ENCODE results near the gene CRISPLD2.

CRISPLD2 gene

DNA sequence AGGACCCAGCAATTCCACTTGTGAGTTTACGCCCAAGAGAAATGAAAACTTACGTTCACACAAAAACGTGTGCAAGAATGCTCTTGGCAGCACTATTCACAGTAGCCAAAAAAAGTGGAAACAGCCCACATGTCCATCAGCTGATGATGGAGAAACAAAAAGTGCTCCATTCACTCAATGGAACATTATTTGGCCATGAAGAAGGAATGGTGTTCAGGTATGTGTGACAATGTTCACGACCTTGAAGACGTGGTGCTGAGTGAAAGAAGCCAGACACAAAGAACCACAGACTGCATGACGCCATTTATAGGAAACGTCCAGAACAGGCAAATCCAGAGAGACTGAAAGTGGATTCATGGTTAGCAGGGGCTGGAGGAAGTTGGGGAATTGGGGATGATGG lies 106.7 kb downstream of the CRISPLD2 start:
- Histone ChIP-seq H3K9ac (ENCODE audit: low read depth in 1 of 2, low read length in 2 of 2) (no peak overlapping the region), H3K27me3 (ENCODE audit: control insufficient read depth in 1 of 2, insufficient read depth in 2 of 2, low read length in 2 of 2) (no peaks in the 10 kb centered on the region), H3K4me1 (ENCODE audit: control insufficient read depth in 1 of 2, insufficient read depth in 2 of 2, low read length in 2 of 2) (peaks cover 18% of the 10 kb centered on the region in 2 donors)

DNA sequence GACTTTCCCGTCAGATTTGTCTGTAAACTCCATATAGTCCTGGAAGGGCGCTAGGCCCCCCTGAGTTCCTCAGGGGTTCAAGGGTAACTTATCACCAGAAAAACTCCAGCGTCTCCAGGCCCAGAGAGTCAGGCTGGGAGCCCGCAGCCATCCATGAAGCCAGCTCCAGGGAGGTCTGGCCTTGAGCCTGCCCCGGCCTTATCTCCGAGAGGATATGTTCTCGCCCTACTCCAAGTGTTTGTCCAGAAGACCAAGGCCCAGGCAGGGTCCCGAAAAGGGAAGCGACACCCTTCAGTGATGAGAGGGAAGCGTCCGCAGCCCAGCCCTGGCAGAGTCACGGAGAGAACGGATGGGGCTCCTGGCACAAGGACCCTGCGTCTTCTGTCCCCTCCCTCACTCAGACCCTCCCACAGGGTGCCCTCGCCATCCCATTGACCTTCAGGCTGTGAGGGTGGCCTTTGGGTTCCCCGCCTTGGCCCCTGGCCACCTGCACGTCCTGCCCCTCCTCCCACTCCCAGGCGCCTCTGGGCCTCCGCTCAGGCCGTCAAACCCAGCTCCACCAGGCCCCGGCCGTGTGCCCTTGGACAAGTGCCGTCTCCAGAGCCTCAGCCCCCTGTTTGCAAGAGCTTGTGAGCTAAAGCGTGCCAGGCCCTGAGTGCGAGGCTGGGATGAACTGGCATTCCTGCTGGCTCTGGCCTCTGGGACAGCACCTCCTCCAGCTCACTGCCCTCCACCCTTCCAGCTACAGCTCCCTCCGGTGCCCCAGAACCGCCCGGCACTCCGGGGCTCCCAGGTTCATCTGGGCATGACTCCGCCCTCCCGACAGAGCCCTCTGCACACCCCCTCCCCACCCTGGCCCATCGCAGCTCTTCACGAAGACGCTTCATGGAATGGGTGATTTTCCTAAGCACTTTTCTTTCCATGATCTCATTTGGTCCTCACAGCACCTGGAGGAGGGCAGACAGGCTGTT lies 108.1 kb downstream of the CRISPLD2 start:
- Histone ChIP-seq H3K4me3 (ENCODE audit: low read depth in 1 of 2, low read length in 2 of 2) (no peak overlapping the region), H3K36me3 (ENCODE audit: control insufficient read depth in 1 of 2, insufficient read depth in 2 of 2, low read length in 2 of 2) (no peaks in the 10 kb centered on the region), H3K27me3 (ENCODE audit: control insufficient read depth in 1 of 2, insufficient read depth in 2 of 2, low read length in 2 of 2) (no peaks in the 10 kb centered on the region), H3K9me3 (ENCODE audit: control insufficient read depth in 1 of 2, low read length in 2 of 2) (no peaks in the 10 kb centered on the region), H3K4me1 (ENCODE audit: control insufficient read depth in 1 of 2, insufficient read depth in 2 of 2, low read length in 2 of 2) (peaks cover 18% of the 10 kb centered on the region in 2 donors), H3K27ac (ENCODE audit: low read depth, low read length) (no peak overlapping the region), H3K9ac (ENCODE audit: low read depth in 1 of 2, low read length in 2 of 2) (no peak overlapping the region)

More for the DNA sequence above, 106.7 kb downstream of the CRISPLD2 start:
- Histone ChIP-seq H3K9me3 (ENCODE audit: control insufficient read depth in 1 of 2, low read length in 2 of 2) (no peaks in the 10 kb centered on the region), H3K4me3 (ENCODE audit: low read depth in 1 of 2, low read length in 2 of 2) (no peak overlapping the region), H3K27ac (ENCODE audit: low read depth, low read length) (no peak overlapping the region), H3K36me3 (ENCODE audit: control insufficient read depth in 1 of 2, insufficient read depth in 2 of 2, low read length in 2 of 2) (no peaks in the 10 kb centered on the region)

DNA sequence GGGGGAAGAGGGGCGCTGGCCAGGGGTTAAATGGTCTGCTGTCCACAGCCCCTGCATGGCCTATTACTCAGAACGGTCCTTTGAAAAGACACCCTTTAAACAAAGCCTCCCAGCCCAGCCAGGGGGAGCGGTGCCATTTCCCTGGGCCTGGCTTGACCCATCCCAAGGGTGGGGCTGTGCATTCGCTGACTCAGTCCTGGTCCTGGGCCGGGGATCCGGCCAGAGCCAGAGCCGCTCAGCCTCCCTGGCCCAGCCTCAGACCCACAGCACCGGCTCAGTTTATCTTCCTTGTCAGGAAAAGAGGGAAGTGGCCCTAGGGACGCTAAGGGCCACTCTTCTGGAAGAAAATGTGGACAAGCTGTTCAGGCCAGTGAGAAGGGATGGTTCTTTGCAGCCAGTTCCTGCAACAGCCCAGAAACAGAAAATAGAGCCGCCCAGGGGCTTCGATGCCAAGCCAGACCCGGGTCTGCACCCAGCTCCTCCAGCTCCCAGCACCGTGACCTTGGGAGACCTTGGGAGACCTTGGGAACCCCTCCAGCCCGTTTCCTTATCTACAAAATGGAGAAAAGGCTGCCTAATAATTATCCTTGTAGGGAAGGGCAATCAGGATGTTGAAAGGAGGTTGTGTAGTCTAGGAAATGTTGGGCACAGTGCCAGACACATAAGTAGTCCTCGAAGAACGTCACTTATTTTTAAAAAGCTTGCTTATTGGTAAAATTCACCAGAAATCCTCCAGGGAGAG lies 109.1 kb downstream of the CRISPLD2 start:
- Histone ChIP-seq H3K9me3 (ENCODE audit: control insufficient read depth in 1 of 2, low read length in 2 of 2) (no peaks in the 10 kb centered on the region), H3K9ac (ENCODE audit: low read depth in 1 of 2, low read length in 2 of 2) (no peak overlapping the region), H3K27ac (ENCODE audit: low read depth, low read length) (peak overlapping the region; percentile 17), H3K4me1 (ENCODE audit: control insufficient read depth in 1 of 2, insufficient read depth in 2 of 2, low read length in 2 of 2) (peaks cover 18% of the 10 kb centered on the region in 2 donors), H3K36me3 (ENCODE audit: control insufficient read depth in 1 of 2, insufficient read depth in 2 of 2, low read length in 2 of 2) (no peaks in the 10 kb centered on the region), H3K27me3 (ENCODE audit: control insufficient read depth in 1 of 2, insufficient read depth in 2 of 2, low read length in 2 of 2) (no peaks in the 10 kb centered on the region), H3K4me3 (ENCODE audit: low read depth in 1 of 2, low read length in 2 of 2) (no peak overlapping the region)

DNA sequence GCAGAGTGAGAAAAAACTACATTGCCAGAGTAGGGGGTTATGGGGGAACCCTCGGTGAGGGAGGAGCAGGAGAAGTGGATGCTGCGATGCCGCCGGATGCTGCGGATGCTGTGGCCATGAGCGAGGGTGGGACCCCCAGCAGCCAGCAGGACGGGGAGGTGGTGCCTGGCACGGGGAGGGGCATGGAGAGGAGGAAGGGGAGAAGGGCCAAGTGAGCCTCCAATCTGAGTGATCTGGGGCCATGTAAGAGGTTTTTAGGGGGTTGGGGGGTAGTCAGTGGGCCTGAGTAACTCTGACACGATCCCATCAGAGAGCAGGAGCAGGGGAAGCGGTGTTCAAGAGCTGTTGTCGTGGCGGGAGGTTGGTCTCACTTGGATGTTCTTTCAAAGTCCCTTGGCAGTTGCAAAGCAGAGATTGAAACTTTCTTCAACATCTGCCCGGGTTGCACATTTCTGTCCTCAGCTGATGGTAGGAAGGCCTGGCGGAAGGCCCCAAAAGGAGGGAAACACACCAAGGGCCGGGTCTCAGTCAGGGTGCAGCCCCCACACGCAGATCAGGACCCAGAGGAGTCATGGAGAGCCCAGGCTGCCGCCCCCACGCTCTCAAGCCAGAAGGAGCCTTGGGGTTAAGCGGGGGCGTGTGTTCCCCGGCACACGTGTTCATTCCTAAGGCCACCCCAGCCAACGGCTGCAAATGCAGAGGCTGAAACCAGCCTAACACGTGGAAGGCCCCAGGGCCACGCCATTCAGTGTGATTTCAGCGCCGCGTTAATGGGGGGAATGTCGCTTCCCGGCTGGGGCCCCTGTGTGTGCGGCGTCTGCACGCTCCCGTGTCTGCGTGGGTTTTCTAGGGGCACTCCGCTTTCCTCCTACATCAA lies 109.9 kb downstream of the CRISPLD2 start:
- H3K4me3 ChIP-seq (ENCODE audit: low read depth in 1 of 2, low read length in 2 of 2), result no peak overlapping the region
- peaks cover 12 to 18% of the 10 kb centered on the region in 2 donors for H3K4me1 ChIP-seq (ENCODE audit: control insufficient read depth in 1 of 2, insufficient read depth in 2 of 2, low read length in 2 of 2)
- H3K36me3 ChIP-seq (ENCODE audit: control insufficient read depth in 1 of 2, insufficient read depth in 2 of 2, low read length in 2 of 2), result no peaks in the 10 kb centered on the region
- no peaks in the 10 kb centered on the region for H3K27me3 ChIP-seq (ENCODE audit: control insufficient read depth in 1 of 2, insufficient read depth in 2 of 2, low read length in 2 of 2)
- H3K9me3 ChIP-seq (ENCODE audit: control insufficient read depth in 1 of 2, low read length in 2 of 2), result no peaks in the 10 kb centered on the region
- no peak overlapping the region for H3K9ac ChIP-seq (ENCODE audit: low read depth in 1 of 2, low read length in 2 of 2)
- H3K27ac ChIP-seq (ENCODE audit: low read depth, low read length), result peak overlapping the region; percentile 17

DNA sequence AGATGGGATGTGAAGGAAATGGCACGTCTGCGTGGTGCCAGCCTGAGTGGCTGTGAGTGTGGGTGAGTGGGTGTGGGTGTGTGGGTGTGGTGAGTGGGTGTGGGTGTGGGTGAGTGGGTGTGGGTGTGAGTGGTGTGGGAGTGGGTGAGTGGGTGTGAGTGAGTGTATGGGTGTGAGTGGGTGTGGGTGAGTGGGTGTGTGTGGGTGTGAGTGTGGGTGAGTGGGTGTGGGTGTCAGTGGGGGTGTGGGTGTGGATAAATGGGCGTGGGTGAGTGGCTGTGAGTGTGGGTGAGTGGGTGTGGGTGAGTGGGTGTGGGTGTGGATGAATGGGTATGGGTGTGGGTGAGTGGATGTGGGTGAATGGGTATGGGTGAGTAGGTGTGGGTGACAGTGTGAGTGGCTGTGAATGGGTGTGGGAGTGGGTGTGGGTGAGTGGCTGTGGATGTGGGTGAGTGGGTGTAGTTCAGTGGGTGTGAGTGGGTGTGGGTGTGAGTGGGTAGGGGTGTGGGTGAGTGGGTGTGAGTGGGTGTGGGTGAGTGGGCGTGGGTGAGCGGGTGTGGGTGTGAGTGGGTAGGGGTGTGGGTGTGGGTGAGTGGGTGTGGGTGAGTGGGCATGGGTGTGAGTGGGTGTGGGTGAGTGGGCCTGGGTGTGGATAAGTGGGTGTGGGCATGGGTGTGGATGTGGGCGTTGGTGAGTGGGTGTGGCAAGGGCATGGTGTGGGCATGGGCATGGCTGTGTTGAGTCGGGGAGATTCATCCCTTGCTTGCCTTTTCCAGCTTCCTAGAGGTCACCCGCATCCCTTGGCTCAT lies 110.7 kb downstream of the CRISPLD2 start:
- H3K27ac ChIP-seq (ENCODE audit: low read depth, low read length), result no peak overlapping the region
- H3K4me1 ChIP-seq (ENCODE audit: control insufficient read depth in 1 of 2, insufficient read depth in 2 of 2, low read length in 2 of 2), result peaks cover 6 to 13% of the 10 kb centered on the region in 2 donors
- H3K9me3 ChIP-seq (ENCODE audit: control insufficient read depth in 1 of 2, low read length in 2 of 2), result no peaks in the 10 kb centered on the region
- no peak overlapping the region for H3K4me3 ChIP-seq (ENCODE audit: low read depth in 1 of 2, low read length in 2 of 2)
- H3K27me3 ChIP-seq (ENCODE audit: control insufficient read depth in 1 of 2, insufficient read depth in 2 of 2, low read length in 2 of 2), result no peaks in the 10 kb centered on the region
- H3K36me3 ChIP-seq (ENCODE audit: control insufficient read depth in 1 of 2, insufficient read depth in 2 of 2, low read length in 2 of 2), result no peaks in the 10 kb centered on the region
- no peak overlapping the region for H3K9ac ChIP-seq (ENCODE audit: low read depth in 1 of 2, low read length in 2 of 2)

DNA sequence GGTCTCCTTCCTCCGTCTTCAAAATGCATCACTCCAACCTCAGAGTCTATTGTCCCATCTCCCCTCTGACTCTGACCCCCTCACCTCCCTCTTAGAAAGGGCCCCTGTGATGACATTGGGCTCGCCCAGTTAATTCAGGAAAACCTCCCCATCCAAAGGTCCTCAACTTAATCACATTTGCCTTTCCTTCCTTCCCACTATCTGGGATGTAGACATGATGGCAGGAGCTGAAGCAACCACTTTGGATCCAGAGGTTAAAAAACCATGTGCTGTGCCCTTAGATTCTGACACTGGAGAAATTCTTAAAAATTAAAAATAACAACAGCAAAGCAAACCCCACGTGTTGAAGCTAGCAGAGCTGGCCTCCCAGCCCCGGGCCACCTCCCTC lies 111.3 kb downstream of the CRISPLD2 start:
- H3K27ac ChIP-seq (ENCODE audit: low read depth, low read length), result no peak overlapping the region
- H3K9me3 ChIP-seq (ENCODE audit: control insufficient read depth in 1 of 2, low read length in 2 of 2), result no peaks in the 10 kb centered on the region
- no peaks in the 10 kb centered on the region for H3K27me3 ChIP-seq (ENCODE audit: control insufficient read depth in 1 of 2, insufficient read depth in 2 of 2, low read length in 2 of 2)
- H3K36me3 ChIP-seq (ENCODE audit: control insufficient read depth in 1 of 2, insufficient read depth in 2 of 2, low read length in 2 of 2), result no peaks in the 10 kb centered on the region
- H3K4me3 ChIP-seq (ENCODE audit: low read depth in 1 of 2, low read length in 2 of 2), result no peak overlapping the region
- H3K4me1 ChIP-seq (ENCODE audit: control insufficient read depth in 1 of 2, insufficient read depth in 2 of 2, low read length in 2 of 2), result peaks cover 6 to 13% of the 10 kb centered on the region in 2 donors
- no peak overlapping the region for H3K9ac ChIP-seq (ENCODE audit: low read depth in 1 of 2, low read length in 2 of 2)

DNA sequence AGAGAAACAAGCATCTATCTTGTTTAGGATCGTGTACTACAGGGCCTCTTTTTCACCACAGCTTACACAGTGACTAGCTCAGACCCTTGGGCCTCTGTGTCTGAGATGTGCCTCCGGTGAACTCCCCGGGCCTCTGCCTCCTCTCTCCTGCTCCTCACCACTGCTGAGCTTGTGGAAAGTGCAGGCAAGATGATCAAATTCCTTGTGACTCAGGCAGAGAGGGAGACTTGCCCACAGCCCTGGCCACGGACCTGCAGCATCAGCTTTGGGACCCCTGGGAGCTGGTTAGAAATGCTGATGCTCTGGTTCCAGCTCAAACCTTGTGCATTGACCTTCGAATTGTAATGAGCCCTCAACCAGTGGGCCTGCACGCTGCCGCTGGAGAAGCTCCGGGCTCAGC lies 111.7 kb downstream of the CRISPLD2 start:
- H3K27me3 ChIP-seq (ENCODE audit: control insufficient read depth in 1 of 2, insufficient read depth in 2 of 2, low read length in 2 of 2), result no peaks in the 10 kb centered on the region
- H3K4me1 ChIP-seq (ENCODE audit: control insufficient read depth in 1 of 2, insufficient read depth in 2 of 2, low read length in 2 of 2), result peaks cover 6 to 13% of the 10 kb centered on the region in 2 donors
- no peak overlapping the region for H3K9ac ChIP-seq (ENCODE audit: low read depth in 1 of 2, low read length in 2 of 2)
- H3K27ac ChIP-seq (ENCODE audit: low read depth, low read length), result no peak overlapping the region
- H3K36me3 ChIP-seq (ENCODE audit: control insufficient read depth in 1 of 2, insufficient read depth in 2 of 2, low read length in 2 of 2), result no peaks in the 10 kb centered on the region
- H3K4me3 ChIP-seq (ENCODE audit: low read depth in 1 of 2, low read length in 2 of 2), result no peak overlapping the region
- no peaks in the 10 kb centered on the region for H3K9me3 ChIP-seq (ENCODE audit: control insufficient read depth in 1 of 2, low read length in 2 of 2)

DNA sequence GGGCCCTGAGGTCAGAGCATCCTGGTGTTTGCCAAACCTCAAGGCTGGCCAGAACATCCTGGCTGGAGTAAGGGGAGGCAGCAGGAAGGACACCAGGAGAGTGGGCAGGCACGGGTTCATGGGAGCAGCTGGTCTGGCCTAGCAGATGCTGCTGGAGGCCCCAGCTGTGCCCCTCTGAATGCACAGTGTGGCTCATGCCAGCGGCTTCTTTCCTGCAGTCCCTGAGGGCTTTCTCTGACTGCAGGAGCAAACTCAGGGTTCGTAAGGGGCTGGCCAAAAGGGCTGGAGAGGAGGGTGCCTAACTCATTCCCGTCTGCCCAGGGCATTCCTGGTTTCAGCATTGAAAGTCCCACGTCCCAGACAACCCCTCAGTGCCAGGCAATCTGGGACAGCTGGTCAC lies 112.9 kb downstream of the CRISPLD2 start:
- no peak overlapping the region for H3K27ac ChIP-seq (ENCODE audit: low read depth, low read length)
- no peak overlapping the region for H3K9ac ChIP-seq (ENCODE audit: low read depth in 1 of 2, low read length in 2 of 2)
- H3K36me3 ChIP-seq (ENCODE audit: control insufficient read depth in 1 of 2, insufficient read depth in 2 of 2, low read length in 2 of 2), result no peaks in the 10 kb centered on the region

More for the DNA sequence above, 112.9 kb downstream of the CRISPLD2 start:
- H3K4me3 ChIP-seq (ENCODE audit: low read depth in 1 of 2, low read length in 2 of 2), result no peak overlapping the region
- H3K4me1 ChIP-seq (ENCODE audit: control insufficient read depth in 1 of 2, insufficient read depth in 2 of 2, low read length in 2 of 2), result peaks cover 6 to 13% of the 10 kb centered on the region in 2 donors
- no peaks in the 10 kb centered on the region for H3K9me3 ChIP-seq (ENCODE audit: control insufficient read depth in 1 of 2, low read length in 2 of 2)
- no peaks in the 10 kb centered on the region for H3K27me3 ChIP-seq (ENCODE audit: control insufficient read depth in 1 of 2, insufficient read depth in 2 of 2, low read length in 2 of 2)

All from duodenal mucosa (tissue), 2 donors.